ENCODE measurements around the gene SCN10A. TPM values are rescaled to one million over a fixed set of nuclear protein-coding genes. Genes with fewer than 3 reads are reported as not detected.

SCN10A gene
- total RNA-seq, 1 experiment from 2014 or later, result not detected

DNA sequence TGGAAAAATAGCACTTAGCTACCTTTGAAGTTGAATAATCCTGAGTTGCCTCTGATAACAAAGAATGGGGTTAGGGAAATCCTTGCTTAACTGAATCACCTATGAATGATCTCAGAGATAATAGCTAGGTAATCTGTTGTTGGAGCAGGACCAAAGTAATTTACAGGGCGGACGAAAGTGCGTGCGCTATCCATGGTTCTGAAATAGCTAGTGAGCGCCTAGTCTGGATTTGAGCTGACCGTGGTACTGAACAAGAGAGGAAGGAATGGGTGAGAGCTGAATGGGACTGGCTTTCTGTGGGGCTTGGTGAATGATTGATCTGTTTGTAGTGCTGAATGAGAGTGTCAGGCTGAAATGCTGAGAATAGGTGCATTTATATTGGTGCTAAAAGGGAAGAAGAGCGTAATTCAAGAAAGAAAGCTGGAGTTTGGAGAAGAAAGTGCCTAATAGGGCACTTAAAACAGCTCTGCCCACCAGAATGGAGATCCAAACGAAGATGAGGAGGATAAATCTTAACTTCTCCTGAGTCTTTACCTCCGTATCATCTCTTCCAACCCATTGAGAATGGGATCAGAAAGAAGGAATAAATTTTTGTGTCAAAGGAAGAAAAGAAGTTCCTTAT is 10.1 kb downstream of the SCN10A start (continued):
- peak; percentile 86; the same call in 1 of the 2 replicates for TF ChIP-seq E2F5 (CRISPR knock-in tag; IDR thresholded peaks at IDR 0.05)
- peak; percentile 98 for TF ChIP-seq TP53 (CRISPR knock-in tag; IDR thresholded peaks at IDR 0.05)
- TF ChIP-seq ZBTB21 (CRISPR knock-in tag; IDR thresholded peaks at IDR 0.05; ENCODE audit: borderline replicate concordance), result peak; percentile 95
- TF ChIP-seq ZBTB43 (CRISPR knock-in tag; IDR thresholded peaks at IDR 0.05), result peak; percentile 98
- TF ChIP-seq RORB (CRISPR knock-in tag; IDR thresholded peaks at IDR 0.05), result no peak
- TF ChIP-seq ARID4B (CRISPR knock-in tag; IDR thresholded peaks at IDR 0.05; ENCODE audit: borderline replicate concordance), result peak; percentile 99
- peak; percentile 91 for TF ChIP-seq ATF6 (CRISPR knock-in tag; IDR thresholded peaks at IDR 0.05)
- TF ChIP-seq ZNF281 (CRISPR knock-in tag; IDR thresholded peaks at IDR 0.05), result peak; percentile 98
- peak; percentile 99 for TF ChIP-seq ETV6 (CRISPR knock-in tag; IDR thresholded peaks at IDR 0.05)
- TF ChIP-seq, protein P1, sequence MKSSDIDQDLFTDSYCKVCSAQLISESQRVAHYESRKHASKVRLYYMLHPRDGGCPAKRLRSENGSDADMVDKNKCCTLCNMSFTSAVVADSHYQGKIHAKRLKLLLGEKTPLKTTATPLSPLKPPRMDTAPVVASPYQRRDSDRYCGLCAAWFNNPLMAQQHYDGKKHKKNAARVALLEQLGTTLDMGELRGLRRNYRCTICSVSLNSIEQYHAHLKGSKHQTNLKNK (CRISPR knock-in tag; IDR thresholded peaks at IDR 0.05), result no peak
- peak; percentile 46 for TF ChIP-seq PRDM15 (CRISPR knock-in tag; IDR thresholded peaks at IDR 0.05)
- no peak for TF ChIP-seq CDX4 (CRISPR knock-in tag; IDR thresholded peaks at IDR 0.05; ENCODE audit: borderline replicate concordance)
- TF ChIP-seq, protein P2, sequence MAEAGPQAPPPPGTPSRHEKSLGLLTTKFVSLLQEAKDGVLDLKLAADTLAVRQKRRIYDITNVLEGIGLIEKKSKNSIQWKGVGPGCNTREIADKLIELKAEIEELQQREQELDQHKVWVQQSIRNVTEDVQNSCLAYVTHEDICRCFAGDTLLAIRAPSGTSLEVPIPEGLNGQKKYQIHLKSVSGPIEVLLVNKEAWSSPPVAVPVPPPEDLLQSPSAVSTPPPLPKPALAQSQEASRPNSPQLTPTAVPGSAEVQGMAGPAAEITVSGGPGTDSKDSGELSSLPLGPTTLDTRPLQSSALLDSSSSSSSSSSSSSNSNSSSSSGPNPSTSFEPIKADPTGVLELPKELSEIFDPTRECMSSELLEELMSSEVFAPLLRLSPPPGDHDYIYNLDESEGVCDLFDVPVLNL (CRISPR knock-in tag; IDR thresholded peaks at IDR 0.05; ENCODE audit: borderline replicate concordance, low read depth), result peak; percentile 92
- TF ChIP-seq ATF3 (CRISPR knock-in tag; conservative IDR thresholded peaks at IDR 0.05), result no peak
- TF ChIP-seq SP1 (CRISPR knock-in tag; conservative IDR thresholded peaks at IDR 0.05), result peak; percentile 85
- TF ChIP-seq, protein P3, sequence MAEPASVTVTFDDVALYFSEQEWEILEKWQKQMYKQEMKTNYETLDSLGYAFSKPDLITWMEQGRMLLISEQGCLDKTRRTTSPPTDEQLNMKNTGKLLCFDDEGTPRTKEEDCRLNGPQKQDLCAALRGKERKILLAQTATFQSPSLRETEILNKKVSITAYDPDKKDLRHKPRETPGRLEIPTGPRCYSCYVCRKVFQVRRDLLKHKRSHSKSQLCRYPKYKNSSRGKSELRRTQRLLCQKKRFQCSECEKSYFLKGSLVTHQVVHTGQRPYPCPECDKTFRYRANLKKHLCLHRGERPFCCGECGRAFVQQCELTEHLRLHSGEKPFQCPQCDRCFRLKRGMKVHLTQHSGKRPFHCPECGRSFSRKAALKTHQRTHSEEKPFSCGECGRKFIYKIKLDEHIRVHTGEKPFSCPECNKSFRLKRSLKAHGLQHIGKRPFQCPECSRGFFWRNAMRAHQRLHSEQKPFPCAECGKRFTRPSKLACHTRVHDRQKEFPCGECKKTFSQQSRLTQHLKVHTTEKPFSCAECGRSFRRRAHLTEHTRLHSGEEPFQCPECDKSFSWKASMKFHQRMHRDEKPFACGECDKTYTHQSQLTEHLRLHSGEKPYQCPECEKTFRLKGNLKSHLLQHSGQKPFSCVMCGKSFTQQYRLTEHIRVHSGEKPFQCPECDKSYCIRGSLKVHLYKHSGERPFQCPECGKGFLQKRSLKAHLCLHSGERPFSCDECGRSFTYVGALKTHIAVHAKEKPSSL (CRISPR knock-in tag; conservative IDR thresholded peaks at IDR 0.05), result no peak
- peak; percentile 94 for TF ChIP-seq CREM (CRISPR knock-in tag; IDR thresholded peaks at IDR 0.05)
